ENCODE measurements around the gene COL11A2. TPM values are rescaled to one million over a fixed set of nuclear protein-coding genes. Genes with fewer than 3 reads are reported as not detected.

COL11A2 gene
- total RNA-seq, 1 experiment from 2014 or later = 7.6 TPM

GRCh38 chr6:33185654-33186187 is 6.5 kb downstream of the COL11A2 start:
- ChIA-PET CTCF (no interaction called here), RAD21 (ENCODE audit: low non-redundant PET in 1 of 2, low total read pairs in 2 of 2, uncharacterized antibody in 2 of 2, unreplicated experiment in 2 of 2) (no interaction called here), POLR2A (no interaction called here)
- no peaks in the 10 kb centered on the region for H3K9me2 ChIP-seq (ENCODE audit: insufficient read depth)
- H3K79me2 ChIP-seq (ENCODE audit: insufficient read depth, low read length) = no peaks in the 10 kb centered on the region
- H3K9ac ChIP-seq (ENCODE audit: low read length) = no peak overlapping the region
- TF ChIP-seq, protein P1, sequence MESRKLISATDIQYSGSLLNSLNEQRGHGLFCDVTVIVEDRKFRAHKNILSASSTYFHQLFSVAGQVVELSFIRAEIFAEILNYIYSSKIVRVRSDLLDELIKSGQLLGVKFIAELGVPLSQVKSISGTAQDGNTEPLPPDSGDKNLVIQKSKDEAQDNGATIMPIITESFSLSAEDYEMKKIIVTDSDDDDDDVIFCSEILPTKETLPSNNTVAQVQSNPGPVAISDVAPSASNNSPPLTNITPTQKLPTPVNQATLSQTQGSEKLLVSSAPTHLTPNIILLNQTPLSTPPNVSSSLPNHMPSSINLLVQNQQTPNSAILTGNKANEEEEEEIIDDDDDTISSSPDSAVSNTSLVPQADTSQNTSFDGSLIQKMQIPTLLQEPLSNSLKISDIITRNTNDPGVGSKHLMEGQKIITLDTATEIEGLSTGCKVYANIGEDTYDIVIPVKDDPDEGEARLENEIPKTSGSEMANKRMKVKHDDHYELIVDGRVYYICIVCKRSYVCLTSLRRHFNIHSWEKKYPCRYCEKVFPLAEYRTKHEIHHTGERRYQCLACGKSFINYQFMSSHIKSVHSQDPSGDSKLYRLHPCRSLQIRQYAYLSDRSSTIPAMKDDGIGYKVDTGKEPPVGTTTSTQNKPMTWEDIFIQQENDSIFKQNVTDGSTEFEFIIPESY (IDR thresholded peaks at IDR 0.05; ENCODE audit: extremely low read depth, insufficient replicate concordance, low read length) = no peak
- TF ChIP-seq CBX3 (IDR thresholded peaks at IDR 0.05; ENCODE audit: low read depth) (no peak), YY1 (IDR thresholded peaks at IDR 0.05; ENCODE audit: extremely low read depth, insufficient replicate concordance, low read depth, low read length) (no peak), SRF (IDR thresholded peaks at IDR 0.05; ENCODE audit: low read depth) (no peak), EGR1 (IDR thresholded peaks at IDR 0.05; ENCODE audit: low read depth) (no peak), TCF7L2 (IDR thresholded peaks at IDR 0.05; ENCODE audit: borderline replicate concordance, extremely low read depth, insufficient read depth, insufficient read length) (no peak), FOSL1 (IDR thresholded peaks at IDR 0.05; ENCODE audit: low read depth) (no peak), EZH2 (IDR thresholded peaks at IDR 0.05) (no peak), CTCF (IDR thresholded peaks at IDR 0.05 in 2 of 3, conservative IDR thresholded peaks at IDR 0.05 in 1 of 3; ENCODE audit: borderline replicate concordance in 1 of 3, insufficient read depth in 1 of 3, low read depth in 2 of 3, low read length in 2 of 3) (no peak), ELF1 (IDR thresholded peaks at IDR 0.05; ENCODE audit: borderline replicate concordance, low read depth) (no peak), ATF3 (IDR thresholded peaks at IDR 0.05) (no peak), POLR2AphosphoS5 (IDR thresholded peaks at IDR 0.05; ENCODE audit: low read depth, low read length) (no peak), SIN3A (IDR thresholded peaks at IDR 0.05; ENCODE audit: low read depth) (no peak), ZFX (IDR thresholded peaks at IDR 0.05) (no peak), EZH2phosphoT487 (IDR thresholded peaks at IDR 0.05; ENCODE audit: borderline replicate concordance) (no peak), CEBPB (IDR thresholded peaks at IDR 0.05; ENCODE audit: low read depth) (no peak), SP1 (IDR thresholded peaks at IDR 0.05; ENCODE audit: low read depth) (no peak), RAD21 (IDR thresholded peaks at IDR 0.05; ENCODE audit: low read depth) (no peak)
- TF ChIP-seq, protein P2, sequence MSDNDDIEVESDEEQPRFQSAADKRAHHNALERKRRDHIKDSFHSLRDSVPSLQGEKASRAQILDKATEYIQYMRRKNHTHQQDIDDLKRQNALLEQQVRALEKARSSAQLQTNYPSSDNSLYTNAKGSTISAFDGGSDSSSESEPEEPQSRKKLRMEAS (IDR thresholded peaks at IDR 0.05) = no peak
- TF ChIP-seq, protein P3, sequence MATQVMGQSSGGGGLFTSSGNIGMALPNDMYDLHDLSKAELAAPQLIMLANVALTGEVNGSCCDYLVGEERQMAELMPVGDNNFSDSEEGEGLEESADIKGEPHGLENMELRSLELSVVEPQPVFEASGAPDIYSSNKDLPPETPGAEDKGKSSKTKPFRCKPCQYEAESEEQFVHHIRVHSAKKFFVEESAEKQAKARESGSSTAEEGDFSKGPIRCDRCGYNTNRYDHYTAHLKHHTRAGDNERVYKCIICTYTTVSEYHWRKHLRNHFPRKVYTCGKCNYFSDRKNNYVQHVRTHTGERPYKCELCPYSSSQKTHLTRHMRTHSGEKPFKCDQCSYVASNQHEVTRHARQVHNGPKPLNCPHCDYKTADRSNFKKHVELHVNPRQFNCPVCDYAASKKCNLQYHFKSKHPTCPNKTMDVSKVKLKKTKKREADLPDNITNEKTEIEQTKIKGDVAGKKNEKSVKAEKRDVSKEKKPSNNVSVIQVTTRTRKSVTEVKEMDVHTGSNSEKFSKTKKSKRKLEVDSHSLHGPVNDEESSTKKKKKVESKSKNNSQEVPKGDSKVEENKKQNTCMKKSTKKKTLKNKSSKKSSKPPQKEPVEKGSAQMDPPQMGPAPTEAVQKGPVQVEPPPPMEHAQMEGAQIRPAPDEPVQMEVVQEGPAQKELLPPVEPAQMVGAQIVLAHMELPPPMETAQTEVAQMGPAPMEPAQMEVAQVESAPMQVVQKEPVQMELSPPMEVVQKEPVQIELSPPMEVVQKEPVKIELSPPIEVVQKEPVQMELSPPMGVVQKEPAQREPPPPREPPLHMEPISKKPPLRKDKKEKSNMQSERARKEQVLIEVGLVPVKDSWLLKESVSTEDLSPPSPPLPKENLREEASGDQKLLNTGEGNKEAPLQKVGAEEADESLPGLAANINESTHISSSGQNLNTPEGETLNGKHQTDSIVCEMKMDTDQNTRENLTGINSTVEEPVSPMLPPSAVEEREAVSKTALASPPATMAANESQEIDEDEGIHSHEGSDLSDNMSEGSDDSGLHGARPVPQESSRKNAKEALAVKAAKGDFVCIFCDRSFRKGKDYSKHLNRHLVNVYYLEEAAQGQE (IDR thresholded peaks at IDR 0.05; ENCODE audit: low read depth) = no peak
- H3K36me3 ChIP-seq (ENCODE audit: control insufficient read depth in 1 of 2, insufficient read depth in 2 of 2, low read length in 2 of 2) = no peaks in the 10 kb centered on the region
- no peaks in the 10 kb centered on the region for H3K9me3 ChIP-seq (ENCODE audit: control insufficient read depth in 1 of 2, insufficient read depth in 1 of 2, low read depth in 1 of 2, low read length in 2 of 2)
- H3K27ac ChIP-seq (ENCODE audit: low read depth, low read length) = no peak overlapping the region
- H3K27me3 ChIP-seq (ENCODE audit: insufficient read depth, low read length) = no peaks in the 10 kb centered on the region
- H3K4me3 ChIP-seq (replicated peaks in 1 of 2; ENCODE audit: low read depth in 1 of 2, low read length in 2 of 2) = no peak overlapping the region
- no peak overlapping the region for H3K4me2 ChIP-seq (ENCODE audit: low read length)
- ATAC-seq (no peak), DNase-seq (ENCODE audit: low read depth, low spot score) (no peak)
- peaks cover 0 to 7% of the 10 kb centered on the region in 2 experiments; a peak in 2 of 4 replicates for H3K4me1 ChIP-seq (ENCODE audit: control insufficient read depth in 1 of 2, insufficient read depth in 2 of 2, low read length in 2 of 2)
- BruUV-seq (replicated peaks) = no TSS peak
- no peaks in the 10 kb centered on the region for H4K20me1 ChIP-seq (ENCODE audit: insufficient read depth)
- no peak overlapping the region for H2AFZ ChIP-seq (ENCODE audit: low read depth, low read length, poor library complexity, severe bottlenecking)
- intact Hi-C loops (cut with micrococcal nuclease) = no loop called here
